BJ (cell line): ENCODE data around the gene TNFSF9. TPM values are rescaled to one million over a fixed set of nuclear protein-coding genes. Genes with fewer than 3 reads are reported as not detected.
A peak's percentile ranks its signal among the peaks of the same experiment; 100 is the strongest.

Source experiments
- CTCF ChIA-PET: fragments of 350-600 bp; formaldehyde crosslinking; extraction: SDS; loops from one replicate; lab custom pipeline; 2021; ENCODE audit warnings: antibody characterized with exemption, inconsistent platforms; lab: Yijun Ruan, JAX
- POLR2A ChIA-PET: fragments of 300-600 bp; sonication (Branson Sonifier 250); formaldehyde crosslinking; extraction: SDS; loops from one replicate; lab custom pipeline; 2021; ENCODE audit warnings: antibody characterized with exemption; lab: Charles Lee
- DNase-seq: peaks from one replicate; pipeline ENCODE4 v3.0.0-alpha.2; 2011; ENCODE audit warnings: low read depth
- H3K27me3 ChIP-seq: 2 replicates; pipeline ENCODE4 v1.6.0; 2011; ENCODE audit warnings: low read length; ENCODE audit not compliant: control insufficient read depth, insufficient read depth
- H3K36me3 ChIP-seq: 2 replicates; pipeline ENCODE4 v1.5.1; 2011; ENCODE audit warnings: low read length; ENCODE audit not compliant: control insufficient read depth, insufficient read depth
- H3K4me3 ChIP-seq: 2 replicates; pipeline ENCODE4 v1.5.1; 2011; ENCODE audit warnings: low read depth, mild to moderate bottlenecking, control low read depth, low read length
- polyA plus RNA-seq: library from polyadenylated mRNA; depleted of rRNA; stranded (reverse); fragments of >200 nt; gene quantifications from 2 replicates; pipeline ENCODE4 v1.2.3, GENCODE V29; 2011
- TF ChIP-seq, protein P1 (sequence below): IDR thresholded peaks from 2 replicates; pipeline ENCODE4 v1.5.1; 2011; ENCODE audit warnings: low read depth, mild to moderate bottlenecking, control low read depth, inconsistent platforms, low read length, moderate library complexity; ENCODE audit not compliant: insufficient read depth

The TNFSF9 gene
- polyA plus RNA-seq, 1 experiment = 0.26 TPM

DNA sequence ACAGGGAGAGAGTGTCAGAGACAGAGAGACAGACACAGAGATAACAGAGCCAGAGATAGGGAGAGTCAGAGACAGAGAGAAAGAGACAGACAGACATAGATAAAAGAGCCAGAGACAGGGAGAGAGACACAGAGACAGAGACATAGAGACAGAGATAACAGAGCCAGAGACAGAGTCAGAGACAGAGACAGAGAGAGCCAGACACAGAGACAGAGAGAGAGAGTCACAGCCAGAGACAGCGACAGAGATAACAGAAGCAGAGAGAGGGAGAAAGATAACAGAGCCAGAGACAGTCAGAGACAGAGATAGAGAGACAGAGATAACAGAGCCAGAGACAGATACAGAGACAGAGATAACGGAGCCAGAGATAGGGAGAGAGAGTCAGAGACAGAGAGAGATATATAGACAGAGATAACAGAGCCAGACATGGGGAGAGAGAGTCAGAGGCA is 865 bp upstream of the TNFSF9 start:
- peaks cover 9% of the 10 kb centered on the region for H3K27me3 ChIP-seq
- ChIA-PET CTCF (no interaction called here), POLR2A (no interaction called here)
- H3K4me3 ChIP-seq = peak overlapping the region; percentile 42
- H3K36me3 ChIP-seq = no peaks in the 10 kb centered on the region
- TF ChIP-seq, protein P1, sequence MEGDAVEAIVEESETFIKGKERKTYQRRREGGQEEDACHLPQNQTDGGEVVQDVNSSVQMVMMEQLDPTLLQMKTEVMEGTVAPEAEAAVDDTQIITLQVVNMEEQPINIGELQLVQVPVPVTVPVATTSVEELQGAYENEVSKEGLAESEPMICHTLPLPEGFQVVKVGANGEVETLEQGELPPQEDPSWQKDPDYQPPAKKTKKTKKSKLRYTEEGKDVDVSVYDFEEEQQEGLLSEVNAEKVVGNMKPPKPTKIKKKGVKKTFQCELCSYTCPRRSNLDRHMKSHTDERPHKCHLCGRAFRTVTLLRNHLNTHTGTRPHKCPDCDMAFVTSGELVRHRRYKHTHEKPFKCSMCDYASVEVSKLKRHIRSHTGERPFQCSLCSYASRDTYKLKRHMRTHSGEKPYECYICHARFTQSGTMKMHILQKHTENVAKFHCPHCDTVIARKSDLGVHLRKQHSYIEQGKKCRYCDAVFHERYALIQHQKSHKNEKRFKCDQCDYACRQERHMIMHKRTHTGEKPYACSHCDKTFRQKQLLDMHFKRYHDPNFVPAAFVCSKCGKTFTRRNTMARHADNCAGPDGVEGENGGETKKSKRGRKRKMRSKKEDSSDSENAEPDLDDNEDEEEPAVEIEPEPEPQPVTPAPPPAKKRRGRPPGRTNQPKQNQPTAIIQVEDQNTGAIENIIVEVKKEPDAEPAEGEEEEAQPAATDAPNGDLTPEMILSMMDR = no peak
- no peak for DNase-seq

DNA sequence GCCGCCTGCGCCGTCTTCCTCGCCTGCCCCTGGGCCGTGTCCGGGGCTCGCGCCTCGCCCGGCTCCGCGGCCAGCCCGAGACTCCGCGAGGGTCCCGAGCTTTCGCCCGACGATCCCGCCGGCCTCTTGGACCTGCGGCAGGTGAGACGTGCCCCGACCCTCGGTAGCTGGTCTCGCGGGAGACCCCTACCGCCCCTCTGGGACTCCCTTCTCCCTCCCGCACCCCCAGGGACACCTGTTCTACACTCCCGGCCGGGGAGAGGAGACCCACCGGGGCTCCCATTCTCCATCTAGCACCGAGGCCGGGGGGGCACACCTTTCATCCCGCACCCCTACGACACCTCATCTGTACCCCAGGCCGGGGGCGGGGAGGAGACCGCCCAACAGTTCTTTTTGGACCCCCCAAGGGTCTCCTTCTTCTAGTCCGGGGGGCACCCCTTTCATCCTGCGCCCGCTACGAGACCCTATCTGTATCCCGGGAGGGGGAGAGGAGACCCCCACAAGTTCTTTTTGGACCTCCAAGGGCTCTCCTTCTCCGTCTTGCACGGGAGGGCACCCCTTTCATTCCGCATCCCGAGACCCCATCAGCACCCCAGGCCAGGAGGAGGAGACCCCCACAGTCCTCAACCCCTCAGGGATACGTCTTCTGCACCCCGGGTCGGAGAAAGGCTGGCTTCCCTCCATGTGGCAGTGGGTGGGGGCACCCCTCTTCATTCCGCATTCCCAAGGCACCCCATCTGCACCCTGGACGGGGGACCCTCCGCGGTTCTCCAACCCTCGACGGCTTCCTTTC is 533 bp downstream of the TNFSF9 start:
- peaks cover 9% of the 10 kb centered on the region for H3K27me3 ChIP-seq
- TF ChIP-seq, protein P1 = no peak
- H3K36me3 ChIP-seq = no peaks in the 10 kb centered on the region
- peak overlapping the region; percentile 42 for H3K4me3 ChIP-seq
- ChIA-PET CTCF (interaction anchor here (0.7 to 1.2 kb wide), 3 partner anchors 11 to 15 kb away, joined by 3 to 6 read pairs (median 4); no protein-coding TSS in a partner anchor), POLR2A (interaction anchor here (0.6 kb wide), 1 partner anchor 28 kb away, joined by 3 read pairs; no protein-coding TSS in a partner anchor)
- DNase-seq = no peak

DNA sequence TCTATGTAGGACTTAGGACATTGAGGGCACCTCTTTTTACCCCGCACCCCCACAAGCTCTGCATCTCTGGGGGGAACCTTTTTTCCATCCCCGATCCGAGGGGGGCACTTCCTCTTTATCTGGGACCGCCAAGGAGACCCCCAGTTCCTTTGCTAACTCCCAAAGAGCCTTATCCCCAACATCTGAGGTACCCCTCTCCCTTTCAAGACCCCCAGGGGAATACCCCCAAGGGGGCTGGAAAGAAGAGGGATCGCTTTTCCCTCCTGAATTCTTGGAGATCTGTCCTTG is 1.1 kb downstream of the TNFSF9 start:
- TF ChIP-seq, protein P1 = no peak
- ChIA-PET CTCF (no interaction called here), POLR2A (no interaction called here)
- no peak for DNase-seq
- no peak overlapping the region for H3K4me3 ChIP-seq
- H3K36me3 ChIP-seq = no peaks in the 10 kb centered on the region
- H3K27me3 ChIP-seq = peaks cover 9% of the 10 kb centered on the region

DNA sequence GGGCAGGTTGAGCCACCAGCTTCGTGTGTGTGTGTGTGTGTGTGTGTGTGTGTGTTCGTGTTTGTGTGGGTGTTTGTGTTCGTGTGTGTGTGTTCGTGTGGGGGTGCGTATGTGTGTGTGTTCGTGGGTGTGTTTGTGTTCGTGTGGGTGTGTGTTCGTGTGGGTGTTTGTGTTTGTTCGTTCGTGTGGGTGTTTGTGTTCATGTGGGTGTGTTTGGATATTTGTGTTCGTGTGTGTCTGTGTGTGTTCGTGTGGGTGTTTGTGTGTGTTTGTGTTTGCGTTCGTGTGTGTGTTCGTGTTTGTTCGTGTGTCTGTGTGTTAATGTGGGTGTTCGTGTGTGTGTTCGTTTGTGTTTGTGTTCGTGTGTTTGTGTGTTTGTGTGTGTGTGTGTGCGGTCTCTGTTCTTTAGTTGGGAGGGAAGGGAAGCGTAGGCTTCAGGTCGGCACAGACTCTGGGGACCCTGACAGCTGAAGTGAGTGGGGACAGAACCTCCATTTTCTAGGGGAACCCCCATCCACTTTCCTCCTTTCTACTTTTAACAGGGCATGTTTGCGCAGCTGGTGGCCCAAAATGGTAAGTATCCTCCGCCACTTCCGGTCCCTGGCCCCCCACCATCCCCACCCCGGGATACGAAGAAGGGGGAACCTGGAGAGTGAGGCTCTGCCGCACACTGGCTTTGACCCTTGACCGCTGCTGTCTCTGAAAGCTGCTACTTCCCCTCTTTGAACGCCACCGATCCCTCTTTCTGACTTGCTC is 1.6 kb downstream of the TNFSF9 start:
- ChIA-PET POLR2A (no interaction called here), CTCF (interaction anchor here (1.2 kb wide), 1 partner anchor 331 kb away, joined by 3 read pairs; no protein-coding TSS in a partner anchor)
- Histone ChIP-seq H3K4me3 (no peak overlapping the region), H3K36me3 (no peaks in the 10 kb centered on the region), H3K27me3 (peaks cover 9% of the 10 kb centered on the region)
- DNase-seq = no peak
- TF ChIP-seq, protein P1 = no peak

DNA sequence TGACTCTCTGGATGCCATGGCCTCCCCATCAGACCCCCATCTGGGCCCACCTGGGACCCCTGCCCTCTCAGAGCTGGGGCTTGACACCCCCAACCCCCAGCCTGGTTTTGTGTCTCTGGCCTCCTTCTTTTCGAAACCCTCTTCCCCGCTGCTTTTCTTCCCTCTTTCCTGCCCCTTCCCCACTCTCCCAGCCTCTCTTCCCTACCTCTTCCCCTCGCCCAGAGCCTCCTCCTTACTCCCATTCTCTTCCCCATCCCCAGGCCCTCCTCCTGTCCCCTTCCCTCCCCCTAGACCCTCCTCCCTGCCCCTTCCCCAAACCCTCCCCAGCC is 2.1 kb downstream of the TNFSF9 start:
- ChIA-PET POLR2A (no interaction called here), CTCF (interaction anchor here (1.2 kb wide), 1 partner anchor 331 kb away, joined by 3 read pairs; no protein-coding TSS in a partner anchor)
- H3K4me3 ChIP-seq = no peak overlapping the region
- TF ChIP-seq, protein P1 = no peak
- peaks cover 9% of the 10 kb centered on the region for H3K27me3 ChIP-seq
- DNase-seq = no peak
- H3K36me3 ChIP-seq = no peaks in the 10 kb centered on the region
